CD14-positive monocyte (primary cell): Measurements from ENCODE around the gene DLX6. TPM values are rescaled to one million over a fixed set of nuclear protein-coding genes. Genes with fewer than 3 reads are reported as not detected.

ENCODE experiments used
- DNase-seq, 3 donors: peaks; one replicate each; pipeline ENCODE4 v3.0.0-alpha.2; 2011 to 2022
- H2AFZ ChIP-seq: 2 replicates; pipeline ENCODE4 v1.6.0; 2012; ENCODE audit warnings: mild to moderate bottlenecking, low read depth, low read length, inconsistent platforms; ENCODE audit not compliant: insufficient read depth, poor library complexity, severe bottlenecking
- H3K27ac ChIP-seq, 2 donors: 1 replicate in 1 of 2; 2 replicates in 1 of 2; pipeline ENCODE4 v1.5.1; 2012 to 2013; ENCODE audit warnings: low read length in 2 of 2, control low read depth in 1 of 2, inconsistent platforms in 1 of 2, low read depth in 1 of 2, mild to moderate bottlenecking in 1 of 2
- H3K27me3 ChIP-seq, 2 donors: one replicate each; pipeline versions ENCODE4 v1.6.0 to v1.6.1; 2011 to 2013; ENCODE audit warnings: low read length in 2 of 2; ENCODE audit not compliant: control insufficient read depth in 2 of 2, insufficient read depth in 2 of 2
- H3K36me3 ChIP-seq, 2 donors: replicated peaks in 1 of 2; 1 replicate in 1 of 2; 2 replicates in 1 of 2; pipeline versions ENCODE4 v1.5.1 to v1.6.1; 2012 to 2013; ENCODE audit warnings: low read length in 2 of 2, control low read depth in 1 of 2, inconsistent platforms in 1 of 2, mild to moderate bottlenecking in 1 of 2; ENCODE audit not compliant: insufficient read depth in 2 of 2, control insufficient read depth in 1 of 2
- H3K4me1 ChIP-seq, 2 donors: 1 replicate in 1 of 2; 2 replicates in 1 of 2; pipeline versions ENCODE4 v1.5.1 to v1.6.1; 2012 to 2013; ENCODE audit warnings: low read length in 2 of 2, control low read depth in 1 of 2, inconsistent platforms in 1 of 2, mild to moderate bottlenecking in 1 of 2, moderate library complexity in 1 of 2; ENCODE audit not compliant: insufficient read depth in 2 of 2, control insufficient read depth in 1 of 2
- H3K4me2 ChIP-seq: replicated peaks from 2 replicates; pipeline ENCODE3; 2012; ENCODE audit warnings: low read length, moderate library complexity, mild to moderate bottlenecking; ENCODE audit not compliant: poor library complexity, severe bottlenecking; ENCODE audit errors: extremely low read depth
- H3K4me3 ChIP-seq, 3 experiments: fragments of 200-600 bp in 1 of 3; sonication (generic) in 1 of 3; replicated peaks in 1 of 3; 1 replicate in 2 of 3; 2 replicates in 1 of 3; pipeline ENCODE4 v1.5.1; 2011 to 2013; ENCODE audit warnings: low read length in 3 of 3, mild to moderate bottlenecking in 3 of 3, control low read depth in 2 of 3, low read depth in 2 of 3, inconsistent platforms in 1 of 3, moderate library complexity in 1 of 3
- H3K79me2 ChIP-seq: 2 replicates; pipeline ENCODE4 v1.6.0; 2012; ENCODE audit warnings: mild to moderate bottlenecking, control low read depth, inconsistent platforms, low read length, moderate library complexity; ENCODE audit not compliant: insufficient read depth
- H3K9ac ChIP-seq: 2 replicates; pipeline ENCODE4 v1.6.0; 2017; ENCODE audit warnings: low read length, mild to moderate bottlenecking; ENCODE audit not compliant: insufficient read depth, poor library complexity, severe bottlenecking
- H3K9me3 ChIP-seq, 2 donors: replicated peaks in 1 of 2; 1 replicate in 1 of 2; 2 replicates in 1 of 2; pipeline versions ENCODE4 v1.5.1 to v1.6.1; 2012 to 2013; ENCODE audit warnings: low read length in 2 of 2, control low read depth in 1 of 2; ENCODE audit not compliant: control insufficient read depth in 1 of 2, insufficient read depth in 1 of 2
- H4K20me1 ChIP-seq: 2 replicates; pipeline ENCODE4 v1.6.0; 2012; ENCODE audit warnings: mild to moderate bottlenecking, low read length, control low read depth, moderate library complexity; ENCODE audit not compliant: insufficient read depth
- H3K27ac Mint-ChIP-seq, 7 donors: one replicate each; pipeline ENCODE4 v1.8.0; 2020; ENCODE audit warnings: mild to moderate bottlenecking in 7 of 7, mixed read lengths in 7 of 7, moderate library complexity in 6 of 7, inconsistent platforms in 2 of 7
- H3K27me3 Mint-ChIP-seq, 3 donors: one replicate each; pipeline ENCODE4 v1.8.0; 2021 to 2022; ENCODE audit warnings: low read depth in 3 of 3, mild to moderate bottlenecking in 3 of 3, mixed read lengths in 3 of 3, moderate library complexity in 3 of 3, inconsistent platforms in 1 of 3
- H3K36me3 Mint-ChIP-seq, 2 donors: one replicate each; pipeline ENCODE4 v1.8.0; 2020; ENCODE audit warnings: mixed read lengths in 2 of 2, inconsistent platforms in 1 of 2, mild to moderate bottlenecking in 1 of 2
- H3K4me1 Mint-ChIP-seq: one replicate; pipeline ENCODE4 v1.8.0; 2020; ENCODE audit warnings: mild to moderate bottlenecking, mixed read lengths
- H3K4me3 Mint-ChIP-seq, 2 donors: one replicate each; pipeline ENCODE4 v1.8.0; 2020; ENCODE audit warnings: mild to moderate bottlenecking in 2 of 2, mixed read lengths in 2 of 2, moderate library complexity in 1 of 2
- H3K9me3 Mint-ChIP-seq, 7 donors: one replicate each; pipeline ENCODE4 v1.8.0; 2020 to 2022; ENCODE audit warnings: mixed read lengths in 7 of 7, mild to moderate bottlenecking in 6 of 7, moderate library complexity in 6 of 7, inconsistent platforms in 2 of 7
- CTCF ChIP-seq: fragments of 200-600 bp; IDR thresholded peaks from one replicate; pipeline ENCODE4 v1.8.0; 2022; ENCODE audit warnings: antibody characterized with exemption, mild to moderate bottlenecking
- WGBS: methylation state at CpG from one replicate; pipeline ENCODE4 v1.1.5; 2013; ENCODE audit warnings: missing lambda C conversion rate; ENCODE audit not compliant: insufficient coverage; 5-methylcytosine and 5-hydroxymethylcytosine counted together
- intact Hi-C, 2 donors: fragments of 100-400 bp; cut with micrococcal nuclease; formaldehyde crosslinking; loops; one replicate each; pipeline versions ENCODE4 v1.15.0 to v1.15.1; 2023
- polyA plus RNA-seq, 3 donors: library from polyadenylated mRNA; depleted of rRNA in 1 of 3; unstranded in 2 of 3; stranded (reverse) in 1 of 3; fragments of 300-500 nt in 2 of 3; fragments of >200 nt in 1 of 3; fragmentation: Illumina TruSeq in 2 of 3; gene quantifications; 1 replicate in 2 of 3; 2 replicates in 1 of 3; pipeline ENCODE4 v1.2.3, GENCODE V29; 2012 to 2021

The DLX6 gene
- polyA plus RNA-seq, 3 donors, result not detected

GRCh38 chr7:97007583-97007861, 2.2 kb downstream of the DLX6 start:
- intact Hi-C loops, result no loop called here
- H3K36me3 ChIP-seq, result no peaks in the 10 kb centered on the region
- H3K4me3 Mint-ChIP-seq, result peak overlapping the region in 1 of 2 donors; percentile 83
- H3K27me3 ChIP-seq, result peaks cover 89 to 94% of the 10 kb centered on the region in 2 donors
- no peak overlapping the region for H3K9ac ChIP-seq
- peaks cover 0 to 7% of the 10 kb centered on the region in 2 donors for H3K4me1 ChIP-seq
- no peak overlapping the region for H3K27ac Mint-ChIP-seq
- no peaks in the 10 kb centered on the region for H3K79me2 ChIP-seq
- H3K9me3 Mint-ChIP-seq, result peaks cover 0 to 37% (median 25%) of the 10 kb centered on the region in 7 donors
- H3K27ac ChIP-seq, result no peak overlapping the region
- H3K36me3 Mint-ChIP-seq, result peaks cover 0 to 5% of the 10 kb centered on the region in 2 donors
- no peaks in the 10 kb centered on the region for H4K20me1 ChIP-seq
- H3K27me3 Mint-ChIP-seq, result peaks cover 94 to 96% (median 95%) of the 10 kb centered on the region in 3 donors
- no peak overlapping the region for H2AFZ ChIP-seq
- peaks cover 14% of the 10 kb centered on the region for H3K4me1 Mint-ChIP-seq
- no peak overlapping the region for H3K4me3 ChIP-seq
- 30% methylated on average over 5 of the region's 8 CpGs for WGBS
- H3K4me2 ChIP-seq, result no peak overlapping the region
- H3K9me3 ChIP-seq, result peaks cover 7 to 75% of the 10 kb centered on the region in 2 donors
- no peak for TF ChIP-seq CTCF
- no peak for DNase-seq

DNA sequence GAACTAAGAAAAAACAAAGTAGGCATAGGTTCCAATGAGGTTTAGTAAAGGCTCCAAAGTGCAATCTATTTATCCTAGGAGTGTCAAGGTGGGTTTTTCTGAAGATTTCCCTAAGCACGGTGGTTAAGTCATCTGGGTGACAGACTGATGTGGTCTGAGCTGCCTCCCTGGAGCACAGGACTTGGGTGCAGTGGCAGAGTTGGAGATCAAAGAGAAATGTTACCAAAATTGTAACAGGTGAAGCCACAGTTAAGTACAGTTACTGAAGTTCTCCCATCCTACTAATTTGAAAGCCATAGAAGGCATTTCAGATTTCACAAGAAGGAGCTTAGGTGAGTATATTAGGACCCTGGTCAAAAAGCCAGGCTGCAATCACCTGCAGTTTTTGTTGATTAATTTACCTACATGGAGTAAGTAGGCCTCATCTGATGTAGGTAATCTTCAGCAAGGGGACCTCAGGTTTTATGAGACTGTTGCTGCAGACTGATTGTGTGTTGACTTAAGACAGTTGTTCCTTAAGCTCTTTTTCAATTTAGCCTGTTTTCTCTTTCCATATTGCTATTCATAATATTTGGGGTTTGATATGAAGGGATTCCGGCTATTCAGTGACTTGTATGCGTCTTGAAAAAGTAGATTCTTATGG, 3.0 kb downstream of the DLX6 start:
- H3K27ac Mint-ChIP-seq, result no peak overlapping the region
- Histone ChIP-seq H3K79me2 (no peaks in the 10 kb centered on the region), H3K36me3 (no peaks in the 10 kb centered on the region), H3K4me3 (no peak overlapping the region), H3K9ac (no peak overlapping the region), H3K9me3 (peaks cover 7 to 72% of the 10 kb centered on the region in 2 donors), H4K20me1 (no peaks in the 10 kb centered on the region), H3K27ac (no peak overlapping the region), H2AFZ (no peak overlapping the region), H3K4me2 (no peak overlapping the region), H3K4me1 (peaks cover 0 to 7% of the 10 kb centered on the region in 2 donors), H3K27me3 (peaks cover 89 to 94% of the 10 kb centered on the region in 2 donors)
- 60% methylated on average over 1 of the region's 3 CpGs for WGBS
- H3K4me3 Mint-ChIP-seq, result peak overlapping the region in 1 of 2 donors; percentile 83
- peaks cover 14% of the 10 kb centered on the region for H3K4me1 Mint-ChIP-seq
- no peak for TF ChIP-seq CTCF
- H3K27me3 Mint-ChIP-seq, result peaks cover 94 to 96% (median 95%) of the 10 kb centered on the region in 3 donors
- no peak for DNase-seq
- intact Hi-C loops, result no loop called here
- peaks cover 0 to 2% of the 10 kb centered on the region in 2 donors for H3K36me3 Mint-ChIP-seq
- peaks cover 0 to 42% (median 24%) of the 10 kb centered on the region in 7 donors for H3K9me3 Mint-ChIP-seq
